T47D (cell line): ENCODE measurements around the gene NAAA.
"Not testable (repeated sequence)": the region's sequence is repeated elsewhere in the genome, so short reads cannot be mapped to it uniquely, and the experiment has no call there.

Experiments
- DNase-seq, 2 experiments: peaks; one replicate each; pipeline versions ENCODE4 v3.0.0 to v3.0.0-alpha.2; 2011 to 2012; ENCODE audit warnings: low read depth in 1 of 2, low spot score in 1 of 2
- JUND ChIP-seq: IDR thresholded peaks from 2 replicates; pipeline ENCODE4 v1.6.1; 2012; ENCODE audit warnings: low read depth
- in situ Hi-C: cut with HindIII; loops from 2 replicates; pipeline ENCODE4 v1.10.0; 2016; ENCODE audit warnings: low sequenced_read_pairs, low pct_unique_long_range_greater_than_20kb

Gene NAAA

DNA sequence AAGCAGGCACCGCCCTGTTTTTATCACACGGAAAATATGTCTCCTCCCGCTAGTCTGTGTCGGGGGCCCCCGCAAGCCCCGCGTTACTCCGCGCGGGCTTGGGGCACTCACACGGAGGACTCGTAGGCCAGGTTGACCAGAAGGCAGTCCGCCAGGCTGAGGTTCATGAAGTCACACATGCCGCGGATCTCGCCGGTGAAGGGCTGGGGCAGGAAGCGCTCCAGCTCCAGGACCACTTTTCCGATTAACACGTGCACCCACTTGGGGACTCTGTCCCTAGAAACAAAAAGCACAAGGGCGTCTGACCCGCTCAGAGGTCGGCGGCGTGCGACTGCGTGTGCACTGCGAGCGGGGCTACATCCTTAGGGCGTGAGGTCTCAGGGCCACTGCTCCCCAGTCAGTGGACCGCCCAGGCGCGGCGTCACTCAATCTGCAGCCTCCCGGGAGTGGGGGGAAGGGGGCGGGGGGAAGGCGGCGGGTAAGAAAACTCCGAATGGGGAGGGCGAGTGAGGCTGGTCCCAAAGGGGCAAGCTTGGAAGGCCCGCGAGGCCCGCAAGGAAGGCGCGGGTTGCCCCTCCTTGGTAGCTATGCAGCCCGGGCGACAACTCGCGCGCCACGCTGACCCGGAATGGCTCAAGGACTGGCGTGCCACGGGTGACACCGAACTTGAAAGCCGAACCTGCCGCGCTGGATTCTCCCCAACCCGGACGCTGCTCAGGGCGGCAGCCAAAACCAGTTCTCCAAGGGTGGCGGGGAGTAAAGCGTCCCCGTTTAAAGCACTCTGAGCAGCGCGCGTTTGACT lies 722 bp downstream of the NAAA start:
- TF ChIP-seq JUND, result no peak
- DNase-seq, result peak; percentile 81
- in situ Hi-C loops, result no loop called here

DNA sequence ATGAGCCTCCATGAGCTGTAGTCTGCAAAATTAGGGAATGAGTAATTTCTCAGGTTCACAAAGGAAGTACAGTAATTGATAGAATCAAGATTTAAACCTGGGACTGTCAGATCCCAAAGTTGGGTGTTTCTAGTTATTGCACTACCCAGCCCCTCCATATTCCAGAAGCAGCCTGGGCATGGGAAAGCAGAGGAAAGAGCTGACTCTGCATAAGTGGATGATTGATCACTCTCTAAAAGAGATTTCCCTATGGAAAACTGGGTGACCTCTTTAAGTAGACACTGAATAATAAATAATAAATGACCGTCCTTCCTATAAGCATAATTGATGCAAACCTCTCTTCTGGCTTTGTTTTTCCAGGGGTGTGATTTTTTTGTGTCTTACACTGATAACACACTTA lies 5.2 kb downstream of the NAAA start:
- DNase-seq, result no peak
- in situ Hi-C loops, result no loop called here
- TF ChIP-seq JUND, result no peak

DNA sequence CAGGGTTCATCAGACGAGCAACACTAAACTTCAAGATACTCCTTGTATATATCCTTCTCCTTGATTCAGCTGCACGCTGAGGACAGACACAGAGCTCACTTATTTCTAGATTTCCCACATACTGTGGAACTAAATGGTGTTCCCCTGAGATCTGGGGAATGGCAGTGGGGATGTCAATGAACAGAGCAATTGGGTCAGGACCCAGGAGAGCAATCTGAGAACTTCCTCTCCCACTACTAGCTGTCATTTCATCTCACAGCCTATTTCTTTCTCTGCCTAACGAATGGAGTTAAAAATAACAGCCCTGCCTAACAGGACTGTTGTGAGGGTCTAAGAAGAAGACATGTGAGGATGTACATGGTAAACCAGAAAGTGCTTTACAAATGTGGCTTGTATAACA lies 10.7 kb downstream of the NAAA start:
- DNase-seq, result no peak
- no peak for TF ChIP-seq JUND
- in situ Hi-C loops, result no loop called here

DNA sequence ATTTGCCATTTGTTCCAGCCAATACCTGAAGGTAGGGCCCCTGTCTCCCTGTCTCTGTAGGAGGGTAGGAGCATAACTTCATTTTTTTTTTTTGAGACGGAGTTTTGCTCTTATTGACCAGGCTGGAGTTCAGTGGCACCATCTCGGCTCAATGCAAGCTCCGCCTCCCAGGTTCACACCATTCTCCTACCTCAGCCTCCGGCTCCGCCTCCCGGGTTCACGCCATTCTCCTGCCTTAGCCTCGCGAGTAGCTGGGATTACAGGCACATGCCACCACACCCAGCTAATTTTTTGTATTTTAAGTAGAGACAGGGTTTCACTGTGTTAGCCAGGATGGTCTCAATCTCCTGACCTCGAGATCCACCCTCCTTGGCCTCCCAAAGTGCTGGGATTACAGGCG lies 15.9 kb downstream of the NAAA start:
- in situ Hi-C loops, DNase-seq: not testable (repeated sequence)

DNA sequence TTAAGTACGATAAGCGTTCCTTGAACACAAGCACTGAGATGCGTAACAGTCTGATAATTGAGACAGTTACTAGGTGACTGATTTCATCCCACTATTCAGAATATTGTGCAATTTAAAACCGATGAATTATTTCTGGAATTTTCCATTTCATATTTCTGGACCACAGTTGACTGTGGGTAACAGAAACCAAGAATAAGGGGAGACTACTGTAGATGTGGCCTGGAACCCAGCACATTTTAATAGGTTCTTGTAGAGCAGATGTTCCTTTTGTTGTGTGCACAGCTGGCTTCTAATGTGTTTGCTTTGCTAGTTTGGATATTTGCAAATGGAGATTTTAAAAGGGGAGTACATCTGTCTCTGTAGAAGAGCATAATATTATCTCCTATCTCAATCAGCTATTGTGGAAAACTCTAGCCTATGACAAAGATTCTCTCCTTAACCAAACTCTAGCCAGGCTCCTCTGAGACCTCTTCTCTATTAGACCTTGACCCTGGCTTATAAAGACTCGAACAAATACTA lies 16.4 kb downstream of the NAAA start:
- no peak for DNase-seq
- in situ Hi-C loops, result no loop called here
- no peak for TF ChIP-seq JUND

DNA sequence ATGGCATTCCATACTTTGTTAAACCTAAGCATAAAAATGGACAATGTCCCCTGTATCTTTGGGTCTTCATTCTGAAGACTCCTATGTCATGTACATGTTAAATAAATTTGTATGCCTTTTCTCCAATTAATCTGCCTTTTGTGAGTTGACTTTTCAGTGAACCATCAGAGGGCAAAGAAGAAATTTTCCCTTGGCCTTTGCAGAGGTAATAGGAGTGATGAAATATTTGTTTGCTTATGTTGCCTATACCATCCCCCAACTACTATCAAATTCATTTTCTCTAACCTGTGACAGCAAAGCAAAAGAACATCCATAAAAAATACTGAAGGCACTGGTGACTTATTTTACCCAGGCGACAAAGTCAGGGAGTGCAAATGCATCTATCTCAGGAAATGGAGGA lies 18.2 kb downstream of the NAAA start:
- no peak for TF ChIP-seq JUND
- in situ Hi-C loops, result no loop called here
- no peak for DNase-seq

DNA sequence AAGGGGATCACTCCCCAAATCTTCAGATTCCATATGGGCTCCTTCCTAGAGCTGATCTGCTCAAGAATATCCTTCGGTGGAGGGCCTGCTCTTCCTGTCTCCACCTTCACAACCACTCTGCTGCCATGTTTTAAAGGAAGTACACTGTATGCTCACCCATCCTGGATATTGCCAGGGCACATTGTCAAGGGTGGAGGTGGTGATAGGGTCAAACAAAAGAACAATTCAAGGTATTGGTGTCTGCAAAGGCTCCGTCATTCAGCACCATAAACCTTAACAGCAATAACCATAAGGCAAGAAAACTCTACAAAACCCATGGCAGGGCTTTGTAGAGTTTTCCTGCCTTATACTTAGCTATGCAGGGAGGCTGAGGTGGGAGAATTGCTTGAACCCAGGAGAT lies 18.9 kb downstream of the NAAA start:
- in situ Hi-C loops, result no loop called here

DNA sequence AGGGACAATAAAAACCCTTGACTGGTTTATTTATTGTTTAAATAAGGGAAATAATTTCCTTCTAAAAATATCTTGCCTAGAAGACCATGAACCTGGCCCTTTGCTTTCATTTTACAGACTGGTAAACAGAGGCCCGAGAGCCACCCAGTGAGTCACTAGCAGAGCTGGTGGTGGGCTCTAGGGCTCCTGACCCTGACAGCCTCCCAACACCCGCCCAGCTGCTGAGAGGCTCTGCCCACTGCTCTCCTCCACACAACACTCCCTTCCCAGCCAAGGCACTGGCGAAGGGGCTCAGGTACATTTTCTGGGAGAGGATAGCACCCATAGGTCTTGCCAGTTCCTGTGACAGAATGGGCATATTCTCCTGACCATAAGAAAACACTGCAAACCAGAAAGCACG lies 20.5 kb downstream of the NAAA start:
- in situ Hi-C loops, result no loop called here
- no peak for DNase-seq
- TF ChIP-seq JUND, result no peak

More for the DNA sequence above, 18.9 kb downstream of the NAAA start:
- no peak for DNase-seq
- TF ChIP-seq JUND, result no peak

DNA sequence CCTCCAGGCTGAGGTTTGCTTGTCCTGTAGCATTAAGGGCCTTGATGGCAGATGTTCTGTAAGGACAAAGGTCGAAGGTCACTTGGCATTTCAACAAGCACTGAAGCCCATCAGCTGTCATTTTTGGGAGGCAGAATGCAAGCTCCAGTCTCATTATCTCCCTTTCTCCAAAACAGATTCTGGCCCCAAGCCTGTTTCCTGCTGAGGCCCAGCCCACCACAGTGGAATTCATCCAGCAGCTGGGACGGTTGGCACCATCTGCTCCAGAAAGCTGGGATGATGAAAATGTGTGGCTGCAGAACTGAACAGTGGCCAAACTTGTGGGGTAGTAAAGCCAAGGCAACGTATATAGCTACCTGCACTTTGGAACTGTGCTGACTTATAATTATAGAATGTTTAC lies 20.9 kb downstream of the NAAA start:
- DNase-seq, result peak in 1 of 2 experiments; percentile 46
- in situ Hi-C loops, result no loop called here
- TF ChIP-seq JUND, result no peak

DNA sequence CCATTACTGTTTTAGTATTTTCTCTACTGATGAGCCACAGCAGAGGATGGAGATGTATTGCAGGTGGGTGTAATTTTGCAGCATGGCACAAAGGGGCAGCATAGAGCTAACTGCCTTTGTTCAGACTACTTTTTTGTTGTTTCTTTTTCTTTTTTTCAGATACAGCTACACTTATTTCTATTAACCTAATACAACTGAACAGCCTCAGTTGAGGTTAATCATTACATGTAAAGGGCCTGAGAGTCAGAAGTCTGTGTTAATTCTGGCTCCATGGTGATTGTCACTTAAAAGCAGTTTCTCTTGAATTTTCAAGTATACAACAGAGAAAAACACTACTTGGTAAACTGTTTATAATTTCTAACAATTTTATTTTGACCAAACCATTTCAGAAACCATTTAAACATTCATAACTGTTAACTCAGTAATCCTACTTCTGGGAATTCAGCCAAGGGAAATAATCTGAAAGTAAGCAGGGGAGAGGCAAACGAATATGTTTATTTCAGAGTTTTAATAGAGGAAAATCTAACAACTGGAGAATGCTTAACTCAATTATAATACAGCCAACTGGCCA lies 24.6 kb downstream of the NAAA start:
- no peak for TF ChIP-seq JUND
- DNase-seq, result peak; percentile 14 to 25
- in situ Hi-C loops, result no loop called here

DNA sequence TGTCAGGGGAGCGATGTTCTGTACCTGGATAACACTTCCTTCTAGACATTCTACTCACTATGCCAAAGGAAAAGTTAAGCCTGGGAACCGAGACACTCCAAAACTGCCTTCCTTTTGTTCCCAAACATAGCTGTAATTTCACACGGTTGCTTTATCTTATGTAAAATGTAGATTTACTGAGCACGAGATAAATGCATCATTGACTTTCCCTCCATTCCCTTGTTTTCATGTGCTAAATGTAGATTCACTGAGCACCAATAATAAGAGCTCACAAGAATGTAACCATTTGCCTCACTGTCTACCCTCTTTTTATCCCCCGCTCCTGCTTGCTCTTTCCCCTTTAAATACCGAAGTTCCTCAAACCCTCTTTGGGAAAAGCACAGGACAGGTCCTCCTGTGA lies 27.8 kb downstream of the NAAA start:
- in situ Hi-C loops, result no loop called here
- TF ChIP-seq JUND, result no peak
- no peak for DNase-seq

DNA sequence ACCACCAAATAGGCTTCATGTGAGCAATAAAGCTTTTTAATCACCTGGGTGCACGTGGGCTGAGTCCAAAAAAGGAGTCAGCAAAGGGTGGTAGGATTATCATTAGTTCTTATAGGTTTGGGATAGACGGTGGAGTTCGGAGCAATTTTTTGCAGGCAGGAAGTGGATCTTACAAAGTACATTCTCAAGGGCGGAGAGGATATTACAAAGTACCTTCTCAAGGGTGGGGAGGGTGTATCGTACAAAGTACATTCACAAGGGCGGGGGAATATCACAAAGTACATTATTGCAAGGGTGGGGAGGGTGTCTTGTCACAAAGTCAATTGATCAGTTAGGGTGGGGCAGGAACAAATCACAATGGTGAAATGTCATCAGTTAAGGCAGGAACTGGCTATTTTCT lies 30.0 kb downstream of the NAAA start:
- DNase-seq, in situ Hi-C loops: not testable (repeated sequence)

DNA sequence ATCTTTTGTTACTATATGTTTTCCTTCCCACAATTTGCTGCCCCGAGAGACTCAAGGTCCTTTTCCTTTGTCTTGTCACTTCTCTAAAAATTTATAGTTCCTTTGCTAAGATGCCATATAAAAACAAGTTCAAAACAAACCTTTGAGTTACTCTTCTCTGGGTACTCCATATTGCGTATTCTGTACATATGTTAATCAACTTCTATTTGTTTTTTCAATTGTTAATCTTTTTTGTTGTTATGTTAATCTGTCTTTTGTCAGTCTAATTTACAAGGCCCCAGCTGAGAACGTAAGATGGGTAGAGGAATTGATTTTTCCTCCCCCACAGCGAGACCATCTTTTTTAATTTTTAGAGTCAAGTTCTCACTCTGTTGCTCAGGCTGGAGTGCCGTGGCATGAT lies 31.4 kb downstream of the NAAA start:
- no peak for DNase-seq
- in situ Hi-C loops, result no loop called here

More for the DNA sequence above, 31.4 kb downstream of the NAAA start:
- TF ChIP-seq JUND, result no peak
